Hepatocyte (in vitro differentiated cells): ENCODE measurements around the gene ARFIP1.

ENCODE experiments used
- CTCF ChIP-seq: fragments of 200-600 bp; sonication (generic); IDR thresholded peaks from 2 replicates; pipeline ENCODE4 v1.5.1; 2016; ENCODE audit warnings: antibody characterized with exemption, mild to moderate bottlenecking; ENCODE audit not compliant: poor library complexity
- EZH2phosphoT487 ChIP-seq: fragments of 200-600 bp; sonication (generic); IDR thresholded peaks from one replicate; pipeline ENCODE4 v1.6.1; 2018; ENCODE audit warnings: antibody characterized with exemption, mild to moderate bottlenecking, low read depth, moderate library complexity; ENCODE audit not compliant: unreplicated experiment, severe bottlenecking

GRCh38 chr4:152763796-152764195 lies 16.0 kb upstream of the ARFIP1 start:
- TF ChIP-seq CTCF (no peak), EZH2phosphoT487 (no peak)
